Heart left ventricle (tissue), 13 donors: Measurements from ENCODE around the gene AP3B1.

Experiments
- POLR2A ChIP-seq, 2 donors: fragments of 450-650 bp; IDR thresholded peaks; one replicate each; pipeline ENCODE4 v1.6.1; 2017; ENCODE audit warnings: antibody characterized with exemption in 2 of 2, mild to moderate bottlenecking in 2 of 2, moderate library complexity in 2 of 2
- TF ChIP-seq, protein P1 (sequence below), 12 donors: fragments of 200-600 bp; sonication (generic) in 4 of 12; IDR thresholded peaks; one replicate each; pipeline versions ENCODE4 v1.5.0 to v1.8.0; 2018 to 2022; ENCODE audit warnings: antibody characterized with exemption in 12 of 12, mild to moderate bottlenecking in 5 of 12
- donor health status: ischemic (EF 13 %, LVEDD 7.1; RV severe dilation, severe dysfunction).
- donor health status: DM: no; HTN: yes; CAD: no.
- donor health status: DM: no; HTN: no; CAD: no.
- donor health status: ischemic (EF 25% LVEDD 6.9; RV normal size, moderate dysfunction).
- donor health status: ischemic (EF 25% LVEDD 5.7; RV mildly dilated, moderate dysfunction).
- donor health status: ischemic (EF 35%, LVEDD 5.7; RV mildly dilated, moderate dysfunction).
- donor health status: nonischemic (EF 11% LVEDD 7.7; RV severe dilation, severe dysfunction).
- donor health status: DM: yes; HTN: yes; CAD: no.
- donor health status: PGD.
- donor health status: ischemic (EF 29% LVEDD 5.4; RV normal size, mild dysfunction).
- donor health status: nonischemic (EF 23%, LVEDD 6.1; RV moderate dilation, normal function).

DNA sequence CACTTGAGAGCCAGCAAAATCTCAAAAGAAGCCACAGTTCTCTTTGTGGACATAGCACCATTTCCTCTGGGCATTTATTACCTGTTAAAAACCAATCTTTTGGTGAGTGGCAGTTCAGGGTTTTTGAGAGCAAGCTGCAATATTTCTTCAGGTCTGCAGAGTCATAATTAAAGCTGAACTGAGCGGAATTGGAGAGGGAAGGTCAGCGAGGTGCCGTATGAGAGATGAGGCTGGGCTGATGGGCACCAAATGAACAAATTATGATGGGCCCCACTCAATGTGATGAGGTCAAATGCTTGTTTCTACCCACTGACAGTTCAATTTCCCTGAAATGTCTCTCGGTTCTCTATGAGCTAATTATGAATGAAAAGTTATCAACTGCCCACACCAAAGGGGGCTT is 231.9 kb downstream of the AP3B1 start:
- TF ChIP-seq, protein P1, sequence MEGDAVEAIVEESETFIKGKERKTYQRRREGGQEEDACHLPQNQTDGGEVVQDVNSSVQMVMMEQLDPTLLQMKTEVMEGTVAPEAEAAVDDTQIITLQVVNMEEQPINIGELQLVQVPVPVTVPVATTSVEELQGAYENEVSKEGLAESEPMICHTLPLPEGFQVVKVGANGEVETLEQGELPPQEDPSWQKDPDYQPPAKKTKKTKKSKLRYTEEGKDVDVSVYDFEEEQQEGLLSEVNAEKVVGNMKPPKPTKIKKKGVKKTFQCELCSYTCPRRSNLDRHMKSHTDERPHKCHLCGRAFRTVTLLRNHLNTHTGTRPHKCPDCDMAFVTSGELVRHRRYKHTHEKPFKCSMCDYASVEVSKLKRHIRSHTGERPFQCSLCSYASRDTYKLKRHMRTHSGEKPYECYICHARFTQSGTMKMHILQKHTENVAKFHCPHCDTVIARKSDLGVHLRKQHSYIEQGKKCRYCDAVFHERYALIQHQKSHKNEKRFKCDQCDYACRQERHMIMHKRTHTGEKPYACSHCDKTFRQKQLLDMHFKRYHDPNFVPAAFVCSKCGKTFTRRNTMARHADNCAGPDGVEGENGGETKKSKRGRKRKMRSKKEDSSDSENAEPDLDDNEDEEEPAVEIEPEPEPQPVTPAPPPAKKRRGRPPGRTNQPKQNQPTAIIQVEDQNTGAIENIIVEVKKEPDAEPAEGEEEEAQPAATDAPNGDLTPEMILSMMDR (IDR thresholded peaks at IDR 0.05) = no peak
- TF ChIP-seq POLR2A (IDR thresholded peaks at IDR 0.05) = no peak
